HG02870 (cell line): Measurements from ENCODE around the gene PTTG2.
A peak's percentile ranks its signal among the peaks of the same experiment; 100 is the strongest.

Experiments
- ATAC-seq: cut with Tn5 transposase; IDR thresholded peaks from one replicate; pipeline ENCODE4 v1.9.1; 2021; ENCODE audit warnings: mild to moderate bottlenecking, moderate library complexity; ENCODE audit not compliant: unreplicated experiment

Gene PTTG2

GRCh38 chr4:38005637-38006036 is 45.4 kb downstream of the PTTG2 start:
- ATAC-seq, result no peak

DNA sequence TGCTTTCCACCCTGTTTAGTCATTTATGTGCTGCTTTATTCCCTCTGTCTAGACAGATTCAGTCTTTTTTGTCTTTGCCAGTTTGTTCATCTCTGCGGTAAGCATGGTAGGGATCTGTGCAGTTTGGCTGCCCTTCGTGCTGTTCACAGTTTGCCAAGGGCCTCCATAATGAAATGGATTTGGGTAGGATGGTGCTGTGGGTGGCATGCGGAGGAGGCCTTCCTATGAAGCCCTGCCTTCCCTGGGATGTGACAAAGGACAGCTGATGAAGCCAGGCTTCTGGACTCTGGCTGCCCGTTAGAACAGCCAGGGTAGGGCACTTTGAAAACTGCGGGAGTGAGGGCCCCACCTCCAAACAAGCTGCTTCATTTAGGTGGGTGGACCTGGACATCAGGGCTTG is 47.4 kb downstream of the PTTG2 start:
- no peak for ATAC-seq

DNA sequence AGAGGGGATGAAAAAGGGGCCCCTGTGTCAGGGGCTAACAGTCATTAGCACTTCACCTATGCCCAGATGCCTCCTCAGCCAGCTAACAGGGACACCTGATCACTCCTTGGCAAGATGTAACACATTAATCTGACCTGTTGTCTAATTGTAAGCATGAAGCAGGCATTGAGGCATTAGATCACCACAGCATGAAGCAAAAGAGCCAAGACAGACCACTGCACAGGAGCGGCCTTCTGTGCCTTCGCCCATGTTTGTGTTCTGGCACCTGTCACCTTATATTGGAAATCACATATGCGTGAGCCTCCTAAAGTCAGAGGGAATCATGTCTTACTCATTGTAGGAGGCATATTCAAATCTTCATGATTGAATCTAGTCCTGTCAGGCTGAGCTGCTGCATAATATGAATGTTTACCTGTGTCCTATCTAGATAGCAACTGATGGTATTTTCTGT is 48.4 kb downstream of the PTTG2 start:
- ATAC-seq, result peak; percentile 48

- ATAC-seq, result no peak
Observed at GRCh38 chr4:38009421-38009820, 49.2 kb downstream of the PTTG2 start.

DNA sequence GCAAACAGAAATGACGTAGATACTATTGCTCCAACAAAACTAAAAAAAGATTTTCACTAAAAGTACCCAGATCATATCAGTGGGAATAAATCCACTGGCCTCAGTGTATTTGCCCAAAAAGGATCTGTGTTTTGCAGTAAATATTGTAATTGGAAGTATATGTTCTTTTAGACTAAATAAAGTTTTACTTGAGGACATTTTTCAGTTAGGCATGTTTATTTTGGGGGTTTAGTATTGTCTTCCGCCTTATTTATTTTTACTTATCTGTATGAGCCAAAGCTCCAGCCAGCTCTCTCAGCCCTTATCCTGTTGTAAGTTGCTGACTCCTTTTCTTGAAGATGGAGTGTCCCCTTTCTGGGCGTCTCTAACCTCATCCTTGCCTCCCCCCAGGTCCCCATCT is 49.8 kb downstream of the PTTG2 start:
- ATAC-seq, result no peak
